ENCODE data around the gene DYDC1.

- TF ChIP-seq CTCF (IDR thresholded peaks at IDR 0.05) (no peak), POLR2A (IDR thresholded peaks at IDR 0.05) (no peak)
Observed at GRCh38 chr10:80405035-80405434, 48.5 kb upstream of the DYDC1 start.

Data from thyroid gland (tissue), 4 donors.